Activated T-helper 1 cell treated with anti-CD3 and anti-CD28 coated beads, Interleukin-12 subunit alpha, Interleukin-12 subunit beta, Interleukin-2, Interleukin-4 antibody, amounts not matched to agents 30 ng/mL and 10 ng/mL and 1 ng/mL, durations not matched to agents 14 hours and 24 hours and 36 hours (primary cell): ENCODE data around the gene PSG3. TPM values are rescaled to one million over a fixed set of nuclear protein-coding genes. Genes with fewer than 3 reads are reported as not detected.
"Not testable (repeated sequence)": the region's sequence is repeated elsewhere in the genome, so short reads cannot be mapped to it uniquely, and the experiment has no call there.

ENCODE experiments used
- DNase-seq: peaks from one replicate; pipeline ENCODE4 v3.0.0; 2021; ENCODE audit warnings: low spot score
- H3K27ac Mint-ChIP-seq: one replicate; pipeline ENCODE4 v1.8.0; 2021; ENCODE audit warnings: mild to moderate bottlenecking, mixed read lengths
- H3K27me3 Mint-ChIP-seq: one replicate; pipeline ENCODE4 v1.8.0; 2022; ENCODE audit warnings: mild to moderate bottlenecking, moderate library complexity, mixed read lengths; ENCODE audit not compliant: insufficient read depth
- H3K36me3 Mint-ChIP-seq: one replicate; pipeline ENCODE4 v1.8.0; 2021; ENCODE audit warnings: low read depth, mixed read lengths
- H3K4me1 Mint-ChIP-seq: one replicate; pipeline ENCODE4 v1.8.0; 2021; ENCODE audit warnings: low read depth, mixed read lengths
- H3K4me3 Mint-ChIP-seq: one replicate; pipeline ENCODE4 v1.8.0; 2021; ENCODE audit warnings: mild to moderate bottlenecking, moderate library complexity, mixed read lengths
- H3K9me3 Mint-ChIP-seq: one replicate; pipeline ENCODE4 v1.8.0; 2021; ENCODE audit warnings: mixed read lengths
- intact Hi-C: fragments of 100-400 bp; cut with micrococcal nuclease; formaldehyde crosslinking; loops from one replicate; pipeline ENCODE4 v1.15.1; 2024
- total RNA-seq: library from RNA; stranded (reverse); gene quantifications from 2 replicates; pipeline ENCODE4 v1.2.3, GENCODE V29; 2022

The PSG3 gene
- total RNA-seq, result not detected in 2 replicates

- H3K4me3 Mint-ChIP-seq, H3K27me3 Mint-ChIP-seq, DNase-seq, H3K4me1 Mint-ChIP-seq, H3K9me3 Mint-ChIP-seq, H3K27ac Mint-ChIP-seq, H3K36me3 Mint-ChIP-seq, intact Hi-C loops: not testable (repeated sequence)
These were observed at the start of gene PSG3 for GRCh38 chr19:42740381-42740780. PSG3 (minus strand) TSS chr19:42740481; CDS start chr19:42740384, 97 bp downstream.

GRCh38 chr19:42788766-42789165 is 48.5 kb upstream of the PSG3 start:
- H3K4me1 Mint-ChIP-seq, H3K36me3 Mint-ChIP-seq, H3K4me3 Mint-ChIP-seq, H3K27ac Mint-ChIP-seq, H3K27me3 Mint-ChIP-seq, DNase-seq, intact Hi-C loops: not testable (repeated sequence)
- H3K9me3 Mint-ChIP-seq, result peaks cover 16% of the 10 kb centered on the region

- H3K27me3 Mint-ChIP-seq, H3K36me3 Mint-ChIP-seq, H3K9me3 Mint-ChIP-seq, intact Hi-C loops, H3K4me3 Mint-ChIP-seq, H3K27ac Mint-ChIP-seq, H3K4me1 Mint-ChIP-seq, DNase-seq: not testable (repeated sequence)
These were observed 47.5 kb upstream of the PSG3 start for GRCh38 chr19:42787766-42788165.

GRCh38 chr19:42776750-42777612 is 36.7 kb upstream of the PSG3 start:
- H3K27ac Mint-ChIP-seq, H3K4me1 Mint-ChIP-seq, H3K4me3 Mint-ChIP-seq, H3K27me3 Mint-ChIP-seq, H3K9me3 Mint-ChIP-seq, H3K36me3 Mint-ChIP-seq: not testable (repeated sequence)
- DNase-seq, result peak; percentile 7
- intact Hi-C loops, result loop anchor here (2.0 kb wide), 1 partner anchor 170 kb away; no protein-coding TSS in a partner anchor

GRCh38 chr19:42774510-42775158 is 34.4 kb upstream of the PSG3 start:
- H3K9me3 Mint-ChIP-seq, DNase-seq, intact Hi-C loops, H3K27ac Mint-ChIP-seq, H3K4me3 Mint-ChIP-seq, H3K4me1 Mint-ChIP-seq, H3K27me3 Mint-ChIP-seq, H3K36me3 Mint-ChIP-seq: not testable (repeated sequence)

- not testable (repeated sequence) for H3K27me3 Mint-ChIP-seq, H3K36me3 Mint-ChIP-seq, DNase-seq, H3K27ac Mint-ChIP-seq, H3K9me3 Mint-ChIP-seq, H3K4me3 Mint-ChIP-seq, H3K4me1 Mint-ChIP-seq
- intact Hi-C loops, result loop anchor here (10.0 kb wide), 1 partner anchor 83 kb away; no protein-coding TSS in a partner anchor
These were observed 27.0 kb upstream of the PSG3 start for GRCh38 chr19:42767319-42767718.

GRCh38 chr19:42766871-42767270 is 26.6 kb upstream of the PSG3 start:
- H3K4me3 Mint-ChIP-seq, H3K4me1 Mint-ChIP-seq, H3K36me3 Mint-ChIP-seq, H3K27ac Mint-ChIP-seq, DNase-seq, H3K9me3 Mint-ChIP-seq, H3K27me3 Mint-ChIP-seq: not testable (repeated sequence)
- intact Hi-C loops, result loop anchor here (10.0 kb wide), 1 partner anchor 82 kb away; no protein-coding TSS in a partner anchor

GRCh38 chr19:42764836-42765235 is 24.6 kb upstream of the PSG3 start:
- Mint-ChIP-seq H3K27ac (no peak overlapping the region), H3K27me3 (peaks cover 2% of the 10 kb centered on the region), H3K9me3 (no peaks in the 10 kb centered on the region), H3K36me3 (no peaks in the 10 kb centered on the region), H3K4me3 (no peak overlapping the region), H3K4me1 (no peaks in the 10 kb centered on the region)
- no peak for DNase-seq
- intact Hi-C loops, result loop anchor here (10.0 kb wide), 1 partner anchor 80 kb away; no protein-coding TSS in a partner anchor

- DNase-seq, result no peak
- Mint-ChIP-seq H3K9me3 (no peaks in the 10 kb centered on the region), H3K27ac (no peak overlapping the region), H3K4me3 (no peak overlapping the region), H3K27me3 (peaks cover 2% of the 10 kb centered on the region), H3K4me1 (no peaks in the 10 kb centered on the region), H3K36me3 (no peaks in the 10 kb centered on the region)
- intact Hi-C loops, result loop anchor here (10.0 kb wide), 1 partner anchor 78 kb away; no protein-coding TSS in a partner anchor
These were observed 22.5 kb upstream of the PSG3 start for GRCh38 chr19:42762789-42763188.

GRCh38 chr19:42761924-42762295 is 21.6 kb upstream of the PSG3 start:
- not testable (repeated sequence) for H3K4me3 Mint-ChIP-seq, DNase-seq, H3K27ac Mint-ChIP-seq, H3K27me3 Mint-ChIP-seq, H3K9me3 Mint-ChIP-seq, H3K36me3 Mint-ChIP-seq, H3K4me1 Mint-ChIP-seq
- intact Hi-C loops, result loop anchor here (10.0 kb wide), 1 partner anchor 77 kb away; no protein-coding TSS in a partner anchor

- H3K36me3 Mint-ChIP-seq, H3K27me3 Mint-ChIP-seq, DNase-seq, H3K27ac Mint-ChIP-seq, H3K4me1 Mint-ChIP-seq, H3K4me3 Mint-ChIP-seq, H3K9me3 Mint-ChIP-seq: not testable (repeated sequence)
- intact Hi-C loops, result loop anchor here (10.0 kb wide), 1 partner anchor 76 kb away; no protein-coding TSS in a partner anchor
These were observed 21.0 kb upstream of the PSG3 start for GRCh38 chr19:42760954-42761923.

GRCh38 chr19:42758667-42759066 is 18.4 kb upstream of the PSG3 start:
- H3K4me1 Mint-ChIP-seq, DNase-seq, H3K4me3 Mint-ChIP-seq, H3K27me3 Mint-ChIP-seq, intact Hi-C loops, H3K36me3 Mint-ChIP-seq, H3K27ac Mint-ChIP-seq, H3K9me3 Mint-ChIP-seq: not testable (repeated sequence)
